Chondrocyte (in vitro differentiated cells): Measurements from ENCODE around the gene ASRGL1. TPM values are rescaled to one million over a fixed set of nuclear protein-coding genes. Genes with fewer than 3 reads are reported as not detected.

Source experiments
- DNase-seq: peaks from one replicate; pipeline ENCODE4 v3.0.0; 2021; ENCODE audit warnings: mixed read lengths, low spot score
- H3K27ac Mint-ChIP-seq: one replicate; pipeline ENCODE4 v1.8.0; 2021; ENCODE audit warnings: mild to moderate bottlenecking, moderate library complexity, mixed read lengths; ENCODE audit not compliant: unreplicated experiment
- H3K27me3 Mint-ChIP-seq: 2 replicates; pipeline ENCODE4 v1.8.0; 2021; ENCODE audit warnings: low read depth, mixed read lengths
- H3K36me3 Mint-ChIP-seq: 2 replicates; pipeline ENCODE4 v1.8.0; 2021; ENCODE audit warnings: low read depth, mixed read lengths
- H3K4me1 Mint-ChIP-seq: 2 replicates; pipeline ENCODE4 v1.8.0; 2021; ENCODE audit warnings: low read depth, mild to moderate bottlenecking, mixed read lengths
- H3K4me3 Mint-ChIP-seq: one replicate; pipeline ENCODE4 v1.8.0; 2021; ENCODE audit warnings: mild to moderate bottlenecking, moderate library complexity, mixed read lengths; ENCODE audit not compliant: unreplicated experiment
- H3K9me3 Mint-ChIP-seq: 2 replicates; pipeline ENCODE4 v1.8.0; 2021; ENCODE audit warnings: low read depth, mixed read lengths
- CTCF ChIP-seq: fragments of 200-600 bp; sonication (generic); IDR thresholded peaks from 2 replicates; pipeline ENCODE4 v1.5.0; 2021; ENCODE audit warnings: antibody characterized with exemption, mild to moderate bottlenecking, moderate library complexity
- total RNA-seq: library from RNA; stranded (reverse); gene quantifications from 3 replicates; pipeline ENCODE4 v1.2.1, GENCODE V29; 2021

The ASRGL1 gene
- total RNA-seq, 1 donor from 2014 or later = 6.0 TPM

- Mint-ChIP-seq H3K4me3 (no peak overlapping the region), H3K4me1 (peaks cover 71% of the 10 kb centered on the region), H3K36me3 (no peaks in the 10 kb centered on the region), H3K27me3 (no peaks in the 10 kb centered on the region), H3K9me3 (no peaks in the 10 kb centered on the region), H3K27ac (no peak overlapping the region)
- no peak for TF ChIP-seq CTCF
- DNase-seq = no peak
These were observed 91.8 kb downstream of the ASRGL1 start for GRCh38 chr11:62428871-62429560.

- no peak overlapping the region for H3K4me3 Mint-ChIP-seq
- peaks cover 70% of the 10 kb centered on the region for H3K4me1 Mint-ChIP-seq
- no peak for DNase-seq
- H3K9me3 Mint-ChIP-seq = no peaks in the 10 kb centered on the region
- H3K36me3 Mint-ChIP-seq = no peaks in the 10 kb centered on the region
- H3K27me3 Mint-ChIP-seq = no peaks in the 10 kb centered on the region
- TF ChIP-seq CTCF = no peak
- H3K27ac Mint-ChIP-seq = no peak overlapping the region
These were observed 93.2 kb downstream of the ASRGL1 start for GRCh38 chr11:62430425-62430824.

GRCh38 chr11:62431171-62431901 lies 94.1 kb downstream of the ASRGL1 start:
- H3K36me3 Mint-ChIP-seq = no peaks in the 10 kb centered on the region
- H3K27me3 Mint-ChIP-seq = no peaks in the 10 kb centered on the region

GRCh38 chr11:62432695-62433094 lies 95.4 kb downstream of the ASRGL1 start:
- Mint-ChIP-seq H3K27ac (no peak overlapping the region), H3K36me3 (no peaks in the 10 kb centered on the region), H3K4me3 (no peak overlapping the region), H3K4me1 (peaks cover 56% of the 10 kb centered on the region), H3K9me3 (no peaks in the 10 kb centered on the region), H3K27me3 (no peaks in the 10 kb centered on the region)
- no peak for DNase-seq
- no peak for TF ChIP-seq CTCF

More at GRCh38 chr11:62431171-62431901, 94.1 kb downstream of the ASRGL1 start:
- DNase-seq = no peak
- Mint-ChIP-seq H3K4me1 (peaks cover 67% of the 10 kb centered on the region), H3K4me3 (peak overlapping the region; percentile 35), H3K9me3 (no peaks in the 10 kb centered on the region), H3K27ac (peak overlapping the region; percentile 93)
- TF ChIP-seq CTCF = peak; percentile 20

- no peak for TF ChIP-seq CTCF
- Mint-ChIP-seq H3K4me3 (no peak overlapping the region), H3K9me3 (no peaks in the 10 kb centered on the region), H3K36me3 (no peaks in the 10 kb centered on the region), H3K4me1 (peaks cover 50% of the 10 kb centered on the region), H3K27me3 (no peaks in the 10 kb centered on the region), H3K27ac (peak overlapping the region; percentile 22)
- no peak for DNase-seq
These were observed 96.1 kb downstream of the ASRGL1 start for GRCh38 chr11:62433141-62433903.
